ENCODE measurements around the gene BRINP1. TPM values are rescaled to one million over a fixed set of nuclear protein-coding genes. Genes with fewer than 3 reads are reported as not detected.
"Not testable (repeated sequence)": the region's sequence is repeated elsewhere in the genome, so short reads cannot be mapped to it uniquely, and the experiment has no call there.

Gene BRINP1
- total RNA-seq, 1 donor from 2014 or later: 14.0 TPM

DNA sequence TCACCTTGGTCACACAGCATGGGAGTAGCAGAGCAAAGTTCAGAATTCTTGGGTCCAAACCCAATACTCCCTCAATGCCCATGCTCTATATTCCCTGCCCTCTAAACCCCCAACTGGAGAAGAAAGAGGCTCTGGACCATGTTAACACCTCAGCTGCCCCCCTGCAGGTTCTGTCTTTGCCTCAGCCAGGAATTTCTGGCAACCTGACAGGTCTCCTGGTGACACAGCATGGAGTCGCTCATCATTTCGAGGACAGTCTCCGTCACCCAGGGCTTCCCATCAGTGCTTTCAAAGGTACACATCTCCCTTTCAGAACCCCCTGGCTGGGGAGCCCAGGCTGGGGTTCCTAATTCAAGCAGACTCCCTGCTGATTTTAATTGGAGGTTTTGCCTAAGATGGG, 189.5 kb downstream of the BRINP1 start:
- peaks cover 21% of the 10 kb centered on the region for H3K4me1 Mint-ChIP-seq (ENCODE audit: low read depth, unreplicated experiment)
- peaks cover 2% of the 10 kb centered on the region for H3K27me3 Mint-ChIP-seq (ENCODE audit: unreplicated experiment)
- H3K27ac Mint-ChIP-seq (ENCODE audit: unreplicated experiment): peak overlapping the region; percentile 53
- H3K9me3 Mint-ChIP-seq (ENCODE audit: unreplicated experiment): peaks cover 2% of the 10 kb centered on the region
- no peak for DNase-seq
- no peaks in the 10 kb centered on the region for H3K36me3 Mint-ChIP-seq (ENCODE audit: unreplicated experiment)
- TF ChIP-seq, protein P1, sequence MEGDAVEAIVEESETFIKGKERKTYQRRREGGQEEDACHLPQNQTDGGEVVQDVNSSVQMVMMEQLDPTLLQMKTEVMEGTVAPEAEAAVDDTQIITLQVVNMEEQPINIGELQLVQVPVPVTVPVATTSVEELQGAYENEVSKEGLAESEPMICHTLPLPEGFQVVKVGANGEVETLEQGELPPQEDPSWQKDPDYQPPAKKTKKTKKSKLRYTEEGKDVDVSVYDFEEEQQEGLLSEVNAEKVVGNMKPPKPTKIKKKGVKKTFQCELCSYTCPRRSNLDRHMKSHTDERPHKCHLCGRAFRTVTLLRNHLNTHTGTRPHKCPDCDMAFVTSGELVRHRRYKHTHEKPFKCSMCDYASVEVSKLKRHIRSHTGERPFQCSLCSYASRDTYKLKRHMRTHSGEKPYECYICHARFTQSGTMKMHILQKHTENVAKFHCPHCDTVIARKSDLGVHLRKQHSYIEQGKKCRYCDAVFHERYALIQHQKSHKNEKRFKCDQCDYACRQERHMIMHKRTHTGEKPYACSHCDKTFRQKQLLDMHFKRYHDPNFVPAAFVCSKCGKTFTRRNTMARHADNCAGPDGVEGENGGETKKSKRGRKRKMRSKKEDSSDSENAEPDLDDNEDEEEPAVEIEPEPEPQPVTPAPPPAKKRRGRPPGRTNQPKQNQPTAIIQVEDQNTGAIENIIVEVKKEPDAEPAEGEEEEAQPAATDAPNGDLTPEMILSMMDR (IDR thresholded peaks at IDR 0.05; ENCODE audit: partially characterized antibody, unreplicated experiment): no peak
- H3K4me3 Mint-ChIP-seq (ENCODE audit: unreplicated experiment): no peak overlapping the region

DNA sequence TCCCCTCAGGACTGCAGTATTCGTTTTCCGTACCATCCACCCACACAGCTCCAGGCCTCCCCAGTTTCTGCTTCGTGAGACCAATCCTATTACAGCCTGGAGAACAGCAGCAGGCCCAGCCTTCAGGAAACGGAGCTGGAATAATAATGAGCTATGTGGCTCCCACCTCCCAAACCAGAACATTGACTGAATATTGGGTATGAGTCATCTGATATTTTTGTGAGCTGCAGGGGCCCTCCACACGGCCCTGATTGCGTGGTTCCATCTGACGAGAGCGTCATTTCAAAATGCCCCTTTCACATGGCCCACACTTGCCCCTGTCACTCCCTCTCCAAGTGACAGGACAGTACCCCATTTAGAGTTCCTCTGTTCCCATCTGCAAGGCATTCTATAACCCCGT, 192.0 kb downstream of the BRINP1 start:
- Mint-ChIP-seq H3K27me3 (ENCODE audit: unreplicated experiment) (peaks cover 2% of the 10 kb centered on the region), H3K36me3 (ENCODE audit: unreplicated experiment) (no peaks in the 10 kb centered on the region), H3K4me3 (ENCODE audit: unreplicated experiment) (no peak overlapping the region), H3K27ac (ENCODE audit: unreplicated experiment) (no peak overlapping the region), H3K4me1 (ENCODE audit: low read depth, unreplicated experiment) (peaks cover 21% of the 10 kb centered on the region), H3K9me3 (ENCODE audit: unreplicated experiment) (peaks cover 2% of the 10 kb centered on the region)
- TF ChIP-seq, protein P1 (IDR thresholded peaks at IDR 0.05; ENCODE audit: partially characterized antibody, unreplicated experiment): no peak
- DNase-seq: no peak

DNA sequence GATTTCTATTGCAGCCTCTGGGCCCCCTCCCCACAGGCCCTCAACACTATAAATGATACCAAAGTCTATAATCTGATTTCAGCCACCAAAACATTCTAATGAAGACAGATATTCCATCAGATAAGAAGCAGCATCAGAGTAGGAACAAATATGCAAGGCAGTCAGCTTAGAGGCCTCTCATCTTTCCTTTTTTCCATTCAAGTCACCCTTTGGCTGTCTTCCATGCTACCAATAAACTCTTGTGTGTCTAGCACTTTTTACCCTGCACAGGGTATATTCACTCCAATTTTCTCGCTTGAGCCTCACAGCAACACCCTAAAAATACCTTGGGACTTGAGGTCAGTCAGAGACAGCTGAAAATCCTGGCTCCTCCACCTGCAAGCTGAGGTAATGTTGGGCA, 193.7 kb downstream of the BRINP1 start:
- H3K4me3 Mint-ChIP-seq (ENCODE audit: unreplicated experiment): no peak overlapping the region
- no peak overlapping the region for H3K27ac Mint-ChIP-seq (ENCODE audit: unreplicated experiment)
- TF ChIP-seq, protein P1 (IDR thresholded peaks at IDR 0.05; ENCODE audit: partially characterized antibody, unreplicated experiment): no peak
- peaks cover 2% of the 10 kb centered on the region for H3K27me3 Mint-ChIP-seq (ENCODE audit: unreplicated experiment)
- no peak for DNase-seq
- peaks cover 3% of the 10 kb centered on the region for H3K9me3 Mint-ChIP-seq (ENCODE audit: unreplicated experiment)
- no peaks in the 10 kb centered on the region for H3K36me3 Mint-ChIP-seq (ENCODE audit: unreplicated experiment)
- H3K4me1 Mint-ChIP-seq (ENCODE audit: low read depth, unreplicated experiment): peaks cover 21% of the 10 kb centered on the region

DNA sequence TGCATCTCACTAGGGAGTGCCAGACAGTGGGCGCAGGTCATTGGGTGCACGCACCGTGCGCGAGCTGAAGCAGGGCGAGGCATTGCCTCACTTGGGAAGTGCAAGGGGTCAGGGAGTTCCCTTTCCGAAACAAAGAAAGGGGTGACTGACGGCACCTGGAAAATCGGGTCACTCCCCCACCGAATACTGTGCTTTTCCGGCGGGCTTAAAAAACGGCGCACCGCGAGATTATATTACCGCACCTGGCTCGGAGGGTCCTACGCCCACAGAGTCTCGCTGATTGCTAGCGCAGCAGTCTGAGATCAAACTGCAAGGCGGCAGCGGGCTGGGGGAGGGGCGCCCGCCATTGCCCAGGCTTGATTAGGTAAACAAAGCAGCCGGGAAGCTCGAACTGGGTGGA, 200.0 kb downstream of the BRINP1 start:
- peak overlapping the region; percentile 88 for H3K4me3 Mint-ChIP-seq (ENCODE audit: unreplicated experiment)
- not testable (repeated sequence) for H3K4me1 Mint-ChIP-seq (ENCODE audit: low read depth, unreplicated experiment); H3K27me3 Mint-ChIP-seq (ENCODE audit: unreplicated experiment)
- DNase-seq: peak; percentile 60
- H3K9me3 Mint-ChIP-seq (ENCODE audit: unreplicated experiment): peaks cover 10% of the 10 kb centered on the region
- H3K27ac Mint-ChIP-seq (ENCODE audit: unreplicated experiment): peak overlapping the region; percentile 98
- H3K36me3 Mint-ChIP-seq (ENCODE audit: unreplicated experiment): peaks cover 19% of the 10 kb centered on the region

DNA sequence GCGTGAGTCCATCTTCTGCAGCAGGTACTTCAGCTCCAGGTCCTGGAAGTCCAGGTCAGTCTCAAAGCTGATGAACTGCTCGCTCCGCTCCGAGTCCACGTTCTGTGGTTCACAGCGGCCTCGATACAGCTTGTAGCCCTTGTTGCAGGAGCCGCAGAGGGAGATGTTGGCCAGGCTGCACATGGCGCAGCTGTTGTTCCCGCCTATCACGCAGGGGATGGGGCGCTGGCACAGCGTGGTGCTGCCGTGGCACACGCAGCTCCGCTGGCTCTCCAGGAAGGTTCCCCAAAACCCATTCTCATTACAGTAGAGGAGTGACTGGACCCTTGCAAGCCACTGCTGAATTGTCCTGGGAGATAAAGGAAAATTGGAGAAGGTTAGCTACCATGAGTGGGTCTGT, 201.4 kb downstream of the BRINP1 start:
- peaks cover 2% of the 10 kb centered on the region for H3K27me3 Mint-ChIP-seq (ENCODE audit: unreplicated experiment)
- no peak overlapping the region for H3K27ac Mint-ChIP-seq (ENCODE audit: unreplicated experiment)
- H3K9me3 Mint-ChIP-seq (ENCODE audit: unreplicated experiment): peaks cover 13% of the 10 kb centered on the region
- peaks cover 19% of the 10 kb centered on the region for H3K36me3 Mint-ChIP-seq (ENCODE audit: unreplicated experiment)
- TF ChIP-seq, protein P1 (IDR thresholded peaks at IDR 0.05; ENCODE audit: partially characterized antibody, unreplicated experiment): no peak
- no peak overlapping the region for H3K4me3 Mint-ChIP-seq (ENCODE audit: unreplicated experiment)
- no peak for DNase-seq
- H3K4me1 Mint-ChIP-seq (ENCODE audit: low read depth, unreplicated experiment): peaks cover 4% of the 10 kb centered on the region

DNA sequence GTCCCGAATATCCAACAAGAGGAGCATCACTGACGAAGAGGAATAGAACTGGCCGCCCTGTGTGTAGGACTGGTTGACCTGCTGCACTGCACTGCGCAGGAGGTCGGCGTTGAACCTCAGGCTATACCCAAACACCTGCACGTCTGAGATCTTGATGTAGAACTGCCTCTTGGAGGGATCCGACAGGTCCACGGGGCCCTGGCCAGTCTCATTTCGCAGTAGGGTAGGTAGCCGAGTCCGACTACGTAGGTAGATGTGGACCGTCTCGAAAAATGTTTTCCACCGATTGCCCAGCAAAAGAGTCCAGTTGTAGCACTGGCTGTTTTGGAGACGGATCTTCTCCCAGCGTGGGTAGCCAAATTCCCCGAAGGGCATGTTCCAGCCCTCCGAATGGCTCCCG, 202.0 kb downstream of the BRINP1 start:
- peaks cover 13% of the 10 kb centered on the region for H3K9me3 Mint-ChIP-seq (ENCODE audit: unreplicated experiment)
- no peak overlapping the region for H3K27ac Mint-ChIP-seq (ENCODE audit: unreplicated experiment)
- no peak for DNase-seq
- H3K4me3 Mint-ChIP-seq (ENCODE audit: unreplicated experiment): no peak overlapping the region
- H3K36me3 Mint-ChIP-seq (ENCODE audit: unreplicated experiment): peaks cover 19% of the 10 kb centered on the region
- peaks cover 2% of the 10 kb centered on the region for H3K27me3 Mint-ChIP-seq (ENCODE audit: unreplicated experiment)
- peaks cover 4% of the 10 kb centered on the region for H3K4me1 Mint-ChIP-seq (ENCODE audit: low read depth, unreplicated experiment)
- TF ChIP-seq, protein P1 (IDR thresholded peaks at IDR 0.05; ENCODE audit: partially characterized antibody, unreplicated experiment): no peak
